Spleen (tissue), 11 donors: ENCODE data around the gene SLC35F5. TPM values are rescaled to one million over a fixed set of nuclear protein-coding genes. Genes with fewer than 3 reads are reported as not detected.

Experiments used
- DNase-seq: peaks from one replicate; pipeline ENCODE4 v3.0.0-alpha.2; 2020
- H3K27ac ChIP-seq, 8 donors: fragments of 200-600 bp; sonication (generic) in 7 of 8; 1 replicate in 4 of 8; 2 replicates in 4 of 8; pipeline versions ENCODE4 v1.5.0 to v1.8.0; 2016 to 2021; ENCODE audit warnings: inconsistent platforms in 4 of 8, mild to moderate bottlenecking in 4 of 8, moderate library complexity in 1 of 8
- H3K27me3 ChIP-seq, 7 donors: fragments of 200-600 bp; sonication (generic) in 6 of 7; replicated peaks in 1 of 7; 1 replicate in 4 of 7; 2 replicates in 3 of 7; pipeline versions ENCODE4 v1.5.0 to v1.8.0; 2016 to 2021; ENCODE audit warnings: inconsistent platforms in 3 of 7, mild to moderate bottlenecking in 1 of 7
- H3K36me3 ChIP-seq, 6 donors: fragments of 200-600 bp; sonication (generic) in 5 of 6; 1 replicate in 4 of 6; 2 replicates in 2 of 6; pipeline versions ENCODE4 v1.5.0 to v1.8.0; 2016 to 2021; ENCODE audit warnings: inconsistent platforms in 2 of 6
- H3K4me1 ChIP-seq, 6 donors: fragments of 200-600 bp; sonication (generic) in 5 of 6; 1 replicate in 3 of 6; 2 replicates in 3 of 6; pipeline versions ENCODE4 v1.5.0 to v1.8.0; 2016 to 2021; ENCODE audit warnings: inconsistent platforms in 3 of 6
- H3K4me3 ChIP-seq, 8 donors: fragments of 200-600 bp; sonication (generic) in 7 of 8; 1 replicate in 4 of 8; 2 replicates in 4 of 8; pipeline versions ENCODE4 v1.5.0 to v1.8.0; 2016 to 2021; ENCODE audit warnings: inconsistent platforms in 4 of 8, mild to moderate bottlenecking in 4 of 8, moderate library complexity in 2 of 8
- H3K9me3 ChIP-seq, 8 donors: fragments of 200-600 bp; sonication (generic) in 7 of 8; 1 replicate in 4 of 8; 2 replicates in 4 of 8; pipeline versions ENCODE4 v1.5.0 to v1.8.0; 2016 to 2021; ENCODE audit warnings: inconsistent platforms in 4 of 8
- POLR2A ChIP-seq, 3 donors: fragments of 450-650 bp; IDR thresholded peaks; one replicate each; pipeline ENCODE4 v1.5.1; 2017; ENCODE audit warnings: antibody characterized with exemption in 3 of 3, mild to moderate bottlenecking in 1 of 3
- POLR2AphosphoS5 ChIP-seq, 3 donors: sonication (generic); formaldehyde crosslinking; IDR thresholded peaks; one replicate each; pipeline ENCODE4 v1.5.1; 2017; ENCODE audit warnings: antibody characterized with exemption in 3 of 3
- WGBS, 5 donors: extraction: QIAGEN DNeasy Blood & Tissue Kit in 3 of 5; methylation state at CpG; one replicate each; pipeline versions ENCODE4 v1.1.5 to v1.1.7; 2013 to 2018; 5-methylcytosine and 5-hydroxymethylcytosine counted together
- intact Hi-C: fragments of 100-400 bp; cut with DNase I; formaldehyde crosslinking; loops from one replicate; pipeline ENCODE4 v1.15.0; 2023; ENCODE audit warnings: low total_unique reads
- polyA plus RNA-seq, 3 donors: library from polyadenylated mRNA; stranded (reverse); fragments of 200-250 nt; gene quantifications; one replicate each; pipeline ENCODE4 v1.2.1, GENCODE V29; 2013
- total RNA-seq, 7 donors: library from RNA; depleted of rRNA in 3 of 7; stranded (reverse); fragments of >200 nt in 3 of 7; fragmentation: NEBNext Ultra II Directional in 4 of 7; extraction: Animal tissue kit (Norgen Biotek cat#: 25700) in 4 of 7; gene quantifications; one replicate each; pipeline versions ENCODE4 v1.1.0 to v1.2.1, GENCODE V29; 2016 to 2021
- TF ChIP-seq, protein P1 (sequence below), 11 experiments: fragments of 200-600 bp in 7 of 11; fragments of 450-650 bp in 4 of 11; sonication (generic) in 4 of 11; IDR thresholded peaks in 8 of 11; conservative IDR thresholded peaks in 3 of 11; 1 replicate in 7 of 11; 2 replicates in 4 of 11; pipeline versions ENCODE4 v1.4.0 to v1.8.0; 2016 to 2021; ENCODE audit warnings: antibody characterized with exemption in 11 of 11, inconsistent platforms in 4 of 11, mild to moderate bottlenecking in 1 of 11
- donor health status: healthy with polysubstance abuse.
- donor health status: DM: no; HTN: no; CAD: no; lungs with moderate emphysema.
- donor health status: DM: no; HTN: no; CAD: no.
- donor health status: Bipolar disorder and iron deficiency.
- donor health status: healthy.
- donor health status: DM: no; HTN: no; CAD: no.
- donor health status: DM: yes; HTN: yes; CAD: no.

The SLC35F5 gene
- total and polyA plus RNA-seq, 10 donors = 10.4 to 104 (median 56.1) TPM

DNA sequence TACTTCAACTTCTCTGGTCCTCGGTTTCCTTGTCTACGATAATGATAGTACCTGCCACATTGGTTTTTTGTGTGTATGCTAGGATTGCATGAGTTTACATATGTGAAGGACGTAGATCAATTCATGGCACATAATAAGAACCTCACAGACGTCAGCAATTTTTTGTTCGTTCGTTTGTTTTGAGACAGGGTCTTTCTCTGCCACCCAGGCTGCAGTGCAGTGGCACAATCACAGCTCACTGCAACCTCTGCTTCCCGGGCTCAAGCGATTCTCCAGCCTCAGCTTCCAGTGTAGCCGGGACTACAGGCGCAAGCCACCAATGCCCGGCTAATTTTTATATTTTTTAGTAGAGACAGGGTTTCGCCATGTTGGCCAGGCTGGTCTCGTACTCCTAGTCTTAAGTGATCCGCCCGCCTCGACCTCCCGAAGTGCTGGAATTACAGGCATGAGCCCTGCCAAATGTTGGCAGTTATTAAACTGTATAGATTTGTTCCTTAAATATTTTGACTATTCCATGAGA, 756 bp upstream of the SLC35F5 start:
- 24 to 33% (median 29%) methylated on average over 17 of the region's 17 CpGs for WGBS, 5 donors
- Histone ChIP-seq H3K4me3 (peak overlapping the region; percentile 80 to 99 (median 92)), H3K4me1 (peaks cover 16 to 44% (median 27%) of the 10 kb centered on the region in 6 donors), H3K36me3 (peaks cover 0 to 16% (median 2%) of the 10 kb centered on the region in 6 donors), H3K27me3 (no peaks in the 10 kb centered on the region), H3K9me3 (no peaks in the 10 kb centered on the region), H3K27ac (peak overlapping the region; percentile 89 to 99 (median 97))
- DNase-seq = no peak
- intact Hi-C loops = no loop called here
- TF ChIP-seq, protein P1, sequence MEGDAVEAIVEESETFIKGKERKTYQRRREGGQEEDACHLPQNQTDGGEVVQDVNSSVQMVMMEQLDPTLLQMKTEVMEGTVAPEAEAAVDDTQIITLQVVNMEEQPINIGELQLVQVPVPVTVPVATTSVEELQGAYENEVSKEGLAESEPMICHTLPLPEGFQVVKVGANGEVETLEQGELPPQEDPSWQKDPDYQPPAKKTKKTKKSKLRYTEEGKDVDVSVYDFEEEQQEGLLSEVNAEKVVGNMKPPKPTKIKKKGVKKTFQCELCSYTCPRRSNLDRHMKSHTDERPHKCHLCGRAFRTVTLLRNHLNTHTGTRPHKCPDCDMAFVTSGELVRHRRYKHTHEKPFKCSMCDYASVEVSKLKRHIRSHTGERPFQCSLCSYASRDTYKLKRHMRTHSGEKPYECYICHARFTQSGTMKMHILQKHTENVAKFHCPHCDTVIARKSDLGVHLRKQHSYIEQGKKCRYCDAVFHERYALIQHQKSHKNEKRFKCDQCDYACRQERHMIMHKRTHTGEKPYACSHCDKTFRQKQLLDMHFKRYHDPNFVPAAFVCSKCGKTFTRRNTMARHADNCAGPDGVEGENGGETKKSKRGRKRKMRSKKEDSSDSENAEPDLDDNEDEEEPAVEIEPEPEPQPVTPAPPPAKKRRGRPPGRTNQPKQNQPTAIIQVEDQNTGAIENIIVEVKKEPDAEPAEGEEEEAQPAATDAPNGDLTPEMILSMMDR (IDR thresholded peaks at IDR 0.05 in 8 of 11, conservative IDR thresholded peaks at IDR 0.05 in 3 of 11) = no peak
- TF ChIP-seq POLR2A (IDR thresholded peaks at IDR 0.05) (no peak), POLR2AphosphoS5 (IDR thresholded peaks at IDR 0.05) (no peak)

DNA sequence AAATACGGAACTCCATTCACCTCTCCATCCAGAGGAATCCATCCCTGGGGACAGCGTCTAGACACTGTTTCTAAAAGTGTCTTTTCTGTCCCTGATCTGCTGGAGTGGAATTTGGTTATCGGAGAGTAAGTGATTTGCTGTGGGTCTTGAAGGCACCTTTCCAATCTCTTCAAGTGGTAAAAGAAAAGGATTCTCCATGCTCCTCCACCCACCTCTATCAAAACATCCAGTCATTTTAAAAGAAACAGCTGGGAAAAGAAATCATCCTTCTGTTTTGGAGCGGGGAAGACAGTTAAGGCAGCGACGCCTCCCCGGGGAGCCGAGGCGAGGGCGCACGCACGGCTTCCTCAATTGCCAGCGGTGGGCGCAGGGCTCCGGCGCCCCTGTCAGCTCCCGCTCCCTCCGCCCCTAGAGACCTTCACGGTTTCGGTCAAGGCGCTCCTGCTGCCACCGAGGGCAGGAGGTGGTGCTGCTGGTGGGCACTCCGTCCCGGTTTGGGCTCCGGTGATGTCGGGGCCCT, 547 bp downstream of the SLC35F5 start:
- peak overlapping the region; percentile 80 to 99 (median 92) for H3K4me3 ChIP-seq
- H3K27ac ChIP-seq = peak overlapping the region; percentile 89 to 99 (median 97)
- H3K4me1 ChIP-seq = peaks cover 16 to 44% (median 27%) of the 10 kb centered on the region in 6 donors
- DNase-seq = no peak
- no peaks in the 10 kb centered on the region for H3K9me3 ChIP-seq
- H3K36me3 ChIP-seq = peaks cover 0 to 29% (median 13%) of the 10 kb centered on the region in 6 donors
- intact Hi-C loops = no loop called here
- TF ChIP-seq POLR2AphosphoS5 (IDR thresholded peaks at IDR 0.05) = no peak
- TF ChIP-seq, protein P1 (IDR thresholded peaks at IDR 0.05 in 8 of 11, conservative IDR thresholded peaks at IDR 0.05 in 3 of 11) = no peak
- TF ChIP-seq POLR2A (IDR thresholded peaks at IDR 0.05) = no peak
- H3K27me3 ChIP-seq = no peaks in the 10 kb centered on the region
- 1% methylated on average over 22 to 26 of the region's 26 CpGs for WGBS, 5 donors

DNA sequence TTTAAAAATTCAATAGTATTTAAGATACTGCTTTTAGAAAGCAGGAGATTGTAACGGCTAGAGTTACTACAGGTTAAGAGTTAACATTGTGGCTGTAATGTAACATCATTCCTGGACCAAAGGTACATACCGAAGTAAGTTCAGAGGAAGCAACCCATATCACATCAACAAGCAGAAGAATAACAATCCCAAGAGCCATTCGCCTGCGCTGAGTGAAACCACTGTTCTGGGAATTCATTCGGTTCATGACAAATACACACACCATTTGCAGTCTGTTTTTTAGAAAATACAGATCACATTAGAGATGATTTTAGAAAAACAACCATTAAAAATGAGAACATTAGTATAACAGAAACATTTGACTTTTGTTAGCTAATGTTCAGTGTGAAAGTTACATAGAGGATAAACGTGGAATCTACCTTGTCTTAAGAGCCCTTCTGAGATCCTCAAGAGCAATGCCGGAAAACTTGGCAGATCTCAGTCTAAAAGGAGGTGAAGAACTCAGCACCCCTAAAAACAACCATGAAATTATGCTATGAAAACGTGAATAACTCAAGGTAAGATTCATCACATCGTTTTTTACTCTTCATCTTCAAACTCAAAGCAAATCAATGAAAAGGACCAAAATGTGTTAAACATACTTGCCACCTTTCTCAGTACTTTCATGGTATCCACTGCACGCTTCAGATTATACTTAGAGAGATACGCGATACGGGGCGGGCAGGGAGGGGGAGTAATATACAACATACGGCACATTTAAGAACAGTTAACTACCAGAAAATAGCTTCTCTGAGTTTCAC, 1.2 kb downstream of the SLC35F5 start:
- intact Hi-C loops = no loop called here
- Histone ChIP-seq H3K27me3 (no peaks in the 10 kb centered on the region), H3K36me3 (peaks cover 0 to 36% (median 17%) of the 10 kb centered on the region in 6 donors), H3K4me1 (peaks cover 16 to 44% (median 27%) of the 10 kb centered on the region in 6 donors), H3K27ac (peak overlapping the region in 7 of 8 donors; percentile 94 to 99 (median 97)), H3K4me3 (peak overlapping the region; percentile 80 to 99 (median 92)), H3K9me3 (no peaks in the 10 kb centered on the region)
- no peak for DNase-seq
- TF ChIP-seq, protein P1 (IDR thresholded peaks at IDR 0.05 in 8 of 11, conservative IDR thresholded peaks at IDR 0.05 in 3 of 11) = no peak
- no peak for TF ChIP-seq POLR2A (IDR thresholded peaks at IDR 0.05)
- TF ChIP-seq POLR2AphosphoS5 (IDR thresholded peaks at IDR 0.05) = no peak
- WGBS, 5 donors = 17 to 30% (median 25%) methylated on average over 15 of the region's 15 CpGs

DNA sequence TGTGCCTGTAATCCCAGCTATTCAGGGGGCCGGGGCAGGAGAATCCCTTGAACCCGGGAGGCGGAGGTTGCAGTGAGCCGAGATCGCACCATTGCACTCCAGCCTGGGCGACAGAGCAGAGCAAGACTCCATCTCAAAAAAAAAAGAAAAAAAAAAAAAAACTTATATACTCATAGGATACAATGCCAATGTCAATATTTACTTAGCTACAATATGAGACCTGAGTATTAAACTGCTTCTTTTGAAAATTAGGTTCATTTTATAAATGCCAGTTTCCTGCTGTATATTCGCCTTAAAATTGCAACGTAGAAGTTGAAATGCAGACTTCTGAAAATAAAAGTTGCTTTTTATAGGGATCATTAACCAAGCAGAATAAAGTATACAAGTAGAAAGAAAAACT, 2.3 kb downstream of the SLC35F5 start:
- TF ChIP-seq, protein P1 (IDR thresholded peaks at IDR 0.05 in 8 of 11, conservative IDR thresholded peaks at IDR 0.05 in 3 of 11) = no peak
- TF ChIP-seq POLR2AphosphoS5 (IDR thresholded peaks at IDR 0.05) = no peak
- no peak for TF ChIP-seq POLR2A (IDR thresholded peaks at IDR 0.05)
- Histone ChIP-seq H3K4me1 (peaks cover 16 to 44% (median 27%) of the 10 kb centered on the region in 6 donors), H3K4me3 (no peak overlapping the region), H3K9me3 (no peaks in the 10 kb centered on the region), H3K27ac (no peak overlapping the region), H3K27me3 (no peaks in the 10 kb centered on the region), H3K36me3 (peaks cover 0 to 47% (median 22%) of the 10 kb centered on the region in 6 donors)
- 89 to 98% (median 94%) methylated on average over 8 of the region's 8 CpGs for WGBS, 5 donors
- intact Hi-C loops = no loop called here
- no peak for DNase-seq
